Measurements from ENCODE around the gene B9D1.

B9D1 gene

GRCh38 chr17:19366637-19366972 lies 4.1 kb upstream of the B9D1 start:
- H3K27me3 ChIP-seq (ENCODE audit: insufficient read depth, low read length): no peaks in the 10 kb centered on the region
- no peaks in the 10 kb centered on the region for H3K36me3 ChIP-seq (ENCODE audit: insufficient read depth, low read length)
- no peak overlapping the region for H3K4me3 ChIP-seq (ENCODE audit: low read length)
- no peak overlapping the region for H2AFZ ChIP-seq (ENCODE audit: low read depth, low read length)
- H3K4me1 ChIP-seq (ENCODE audit: insufficient read depth, low read length): peaks cover 10% of the 10 kb centered on the region
- no peaks in the 10 kb centered on the region for H3K9me3 ChIP-seq (ENCODE audit: low read length)

GRCh38 chr17:19365833-19366636 lies 3.5 kb upstream of the B9D1 start:
- Histone ChIP-seq H3K36me3 (ENCODE audit: insufficient read depth, low read length) (no peaks in the 10 kb centered on the region), H2AFZ (ENCODE audit: low read depth, low read length) (no peak overlapping the region), H3K4me1 (ENCODE audit: insufficient read depth, low read length) (peaks cover 10% of the 10 kb centered on the region), H3K9me3 (ENCODE audit: low read length) (no peaks in the 10 kb centered on the region), H3K27me3 (ENCODE audit: insufficient read depth, low read length) (no peaks in the 10 kb centered on the region), H3K4me3 (ENCODE audit: low read length) (no peak overlapping the region)

- Histone ChIP-seq H3K36me3 (ENCODE audit: insufficient read depth, low read length) (no peaks in the 10 kb centered on the region), H3K4me3 (ENCODE audit: low read length) (no peak overlapping the region), H2AFZ (ENCODE audit: low read depth, low read length) (no peak overlapping the region), H3K4me1 (ENCODE audit: insufficient read depth, low read length) (peaks cover 10% of the 10 kb centered on the region), H3K27me3 (ENCODE audit: insufficient read depth, low read length) (no peaks in the 10 kb centered on the region), H3K9me3 (ENCODE audit: low read length) (no peaks in the 10 kb centered on the region)
These were observed 2.9 kb upstream of the B9D1 start for GRCh38 chr17:19365499-19365817.

GRCh38 chr17:19364699-19365498 lies 2.4 kb upstream of the B9D1 start:
- H3K4me3 ChIP-seq (ENCODE audit: low read length): no peak overlapping the region
- peaks cover 10% of the 10 kb centered on the region for H3K4me1 ChIP-seq (ENCODE audit: insufficient read depth, low read length)
- H3K36me3 ChIP-seq (ENCODE audit: insufficient read depth, low read length): no peaks in the 10 kb centered on the region
- H3K27me3 ChIP-seq (ENCODE audit: insufficient read depth, low read length): no peaks in the 10 kb centered on the region
- H2AFZ ChIP-seq (ENCODE audit: low read depth, low read length): no peak overlapping the region
- no peaks in the 10 kb centered on the region for H3K9me3 ChIP-seq (ENCODE audit: low read length)

GRCh38 chr17:19363460-19364035 lies 1.0 kb upstream of the B9D1 start:
- H3K27me3 ChIP-seq (ENCODE audit: insufficient read depth, low read length): no peaks in the 10 kb centered on the region
- H3K4me3 ChIP-seq (ENCODE audit: low read length): no peak overlapping the region
- no peaks in the 10 kb centered on the region for H3K9me3 ChIP-seq (ENCODE audit: low read length)
- H2AFZ ChIP-seq (ENCODE audit: low read depth, low read length): no peak overlapping the region
- H3K4me1 ChIP-seq (ENCODE audit: insufficient read depth, low read length): peaks cover 10% of the 10 kb centered on the region
- H3K36me3 ChIP-seq (ENCODE audit: insufficient read depth, low read length): no peaks in the 10 kb centered on the region

- H3K4me1 ChIP-seq (ENCODE audit: insufficient read depth, low read length): peaks cover 10% of the 10 kb centered on the region
- H3K27me3 ChIP-seq (ENCODE audit: insufficient read depth, low read length): no peaks in the 10 kb centered on the region
- H3K36me3 ChIP-seq (ENCODE audit: insufficient read depth, low read length): peaks cover 4% of the 10 kb centered on the region
- peak overlapping the region; percentile 97 for H2AFZ ChIP-seq (ENCODE audit: low read depth, low read length)
- no peaks in the 10 kb centered on the region for H3K9me3 ChIP-seq (ENCODE audit: low read length)
- H3K4me3 ChIP-seq (ENCODE audit: low read length): peak overlapping the region; percentile 65
These were observed 553 bp upstream of the B9D1 start for GRCh38 chr17:19363114-19363438.

GRCh38 chr17:19361944-19362276 lies 613 bp downstream of the B9D1 start:
- H3K4me1 ChIP-seq (ENCODE audit: insufficient read depth, low read length): peaks cover 10% of the 10 kb centered on the region
- H3K4me3 ChIP-seq (ENCODE audit: low read length): peak overlapping the region; percentile 65
- no peaks in the 10 kb centered on the region for H3K27me3 ChIP-seq (ENCODE audit: insufficient read depth, low read length)
- peak overlapping the region; percentile 97 for H2AFZ ChIP-seq (ENCODE audit: low read depth, low read length)
- no peaks in the 10 kb centered on the region for H3K9me3 ChIP-seq (ENCODE audit: low read length)
- H3K36me3 ChIP-seq (ENCODE audit: insufficient read depth, low read length): peaks cover 6% of the 10 kb centered on the region

GRCh38 chr17:19361326-19361725 lies 1.2 kb downstream of the B9D1 start:
- Histone ChIP-seq H3K4me1 (ENCODE audit: insufficient read depth, low read length) (peaks cover 10% of the 10 kb centered on the region), H3K4me3 (ENCODE audit: low read length) (no peak overlapping the region), H3K9me3 (ENCODE audit: low read length) (no peaks in the 10 kb centered on the region), H3K36me3 (ENCODE audit: insufficient read depth, low read length) (peaks cover 7% of the 10 kb centered on the region), H3K27me3 (ENCODE audit: insufficient read depth, low read length) (no peaks in the 10 kb centered on the region), H2AFZ (ENCODE audit: low read depth, low read length) (no peak overlapping the region)

- no peak overlapping the region for H2AFZ ChIP-seq (ENCODE audit: low read depth, low read length)
These were observed 1.8 kb downstream of the B9D1 start for GRCh38 chr17:19360772-19361171.

GRCh38 chr17:19359856-19360255 lies 2.7 kb downstream of the B9D1 start:
- peaks cover 7% of the 10 kb centered on the region for H3K36me3 ChIP-seq (ENCODE audit: insufficient read depth, low read length)
- peaks cover 10% of the 10 kb centered on the region for H3K4me1 ChIP-seq (ENCODE audit: insufficient read depth, low read length)
- H2AFZ ChIP-seq (ENCODE audit: low read depth, low read length): no peak overlapping the region
- no peaks in the 10 kb centered on the region for H3K27me3 ChIP-seq (ENCODE audit: insufficient read depth, low read length)
- H3K9me3 ChIP-seq (ENCODE audit: low read length): no peaks in the 10 kb centered on the region
- H3K4me3 ChIP-seq (ENCODE audit: low read length): no peak overlapping the region

More at GRCh38 chr17:19360772-19361171, 1.8 kb downstream of the B9D1 start:
- no peaks in the 10 kb centered on the region for H3K9me3 ChIP-seq (ENCODE audit: low read length)
- peaks cover 7% of the 10 kb centered on the region for H3K36me3 ChIP-seq (ENCODE audit: insufficient read depth, low read length)
- H3K4me1 ChIP-seq (ENCODE audit: insufficient read depth, low read length): peaks cover 10% of the 10 kb centered on the region
- no peaks in the 10 kb centered on the region for H3K27me3 ChIP-seq (ENCODE audit: insufficient read depth, low read length)
- H3K4me3 ChIP-seq (ENCODE audit: low read length): no peak overlapping the region

GRCh38 chr17:19359151-19359550 lies 3.4 kb downstream of the B9D1 start:
- Histone ChIP-seq H3K9me3 (ENCODE audit: low read length) (no peaks in the 10 kb centered on the region), H3K27me3 (ENCODE audit: insufficient read depth, low read length) (no peaks in the 10 kb centered on the region), H3K4me1 (ENCODE audit: insufficient read depth, low read length) (peaks cover 10% of the 10 kb centered on the region), H2AFZ (ENCODE audit: low read depth, low read length) (no peak overlapping the region), H3K4me3 (ENCODE audit: low read length) (no peak overlapping the region), H3K36me3 (ENCODE audit: insufficient read depth, low read length) (peaks cover 7% of the 10 kb centered on the region)

- no peaks in the 10 kb centered on the region for H3K9me3 ChIP-seq (ENCODE audit: low read length)
- peaks cover 7% of the 10 kb centered on the region for H3K36me3 ChIP-seq (ENCODE audit: insufficient read depth, low read length)
- H3K27me3 ChIP-seq (ENCODE audit: insufficient read depth, low read length): no peaks in the 10 kb centered on the region
- no peak overlapping the region for H3K4me3 ChIP-seq (ENCODE audit: low read length)
- no peak overlapping the region for H2AFZ ChIP-seq (ENCODE audit: low read depth, low read length)
- H3K4me1 ChIP-seq (ENCODE audit: insufficient read depth, low read length): peaks cover 5% of the 10 kb centered on the region
These were observed 4.8 kb downstream of the B9D1 start for GRCh38 chr17:19357761-19358160.

- H3K27me3 ChIP-seq (ENCODE audit: insufficient read depth, low read length): no peaks in the 10 kb centered on the region
- no peaks in the 10 kb centered on the region for H3K9me3 ChIP-seq (ENCODE audit: low read length)
- no peak overlapping the region for H2AFZ ChIP-seq (ENCODE audit: low read depth, low read length)
- peaks cover 7% of the 10 kb centered on the region for H3K36me3 ChIP-seq (ENCODE audit: insufficient read depth, low read length)
- peaks cover 5% of the 10 kb centered on the region for H3K4me1 ChIP-seq (ENCODE audit: insufficient read depth, low read length)
- H3K4me3 ChIP-seq (ENCODE audit: low read length): no peak overlapping the region
These were observed 5.2 kb downstream of the B9D1 start for GRCh38 chr17:19357351-19357750.

All from neuron (in vitro differentiated cells).